Stromal cell of bone marrow (primary cell): Measurements from ENCODE around the gene SDK2.

Experiments
- DNase-seq: peaks from one replicate; pipeline ENCODE4 v3.0.0-alpha.2; 2012; ENCODE audit warnings: low read depth

Gene SDK2

GRCh38 chr17:73535746-73536145, 108.5 kb downstream of the SDK2 start:
- DNase-seq: no peak

DNA sequence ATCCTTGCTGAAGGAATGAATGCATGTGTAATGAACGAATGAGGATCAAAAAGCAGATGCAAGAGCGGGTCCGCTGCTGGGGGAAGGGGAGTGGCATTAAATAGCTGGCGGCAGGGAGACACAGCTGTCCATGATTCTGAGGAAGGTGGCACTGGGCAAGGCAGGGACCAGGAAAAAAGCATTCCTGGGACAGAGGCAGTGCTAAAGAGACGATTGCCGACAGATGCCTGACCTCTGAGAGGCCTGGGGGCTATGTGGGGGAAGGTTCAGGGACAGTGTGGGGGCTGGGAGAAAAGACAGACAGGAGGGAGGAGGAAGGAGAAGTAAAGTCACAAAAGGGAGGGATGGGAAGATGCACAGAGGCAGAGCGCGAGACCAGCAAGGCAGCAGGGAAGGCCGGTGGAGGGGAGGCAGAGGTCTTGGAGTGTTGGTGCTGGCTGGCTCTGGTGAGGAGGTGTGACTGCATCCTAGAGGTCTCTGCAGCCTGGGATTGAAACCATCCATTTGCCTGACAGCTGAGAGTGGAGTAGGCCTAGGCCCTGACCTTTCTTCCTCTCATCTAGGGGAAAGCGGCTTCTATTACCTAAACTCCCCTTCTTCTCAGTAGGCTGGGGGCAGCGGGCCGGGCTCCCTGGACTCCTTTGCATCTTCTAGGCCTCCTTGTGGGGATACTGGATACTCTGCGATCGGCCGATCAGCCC, 109.9 kb downstream of the SDK2 start:
- no peak for DNase-seq

- no peak for DNase-seq
Observed at GRCh38 chr17:73533781-73534180, 110.5 kb downstream of the SDK2 start.

DNA sequence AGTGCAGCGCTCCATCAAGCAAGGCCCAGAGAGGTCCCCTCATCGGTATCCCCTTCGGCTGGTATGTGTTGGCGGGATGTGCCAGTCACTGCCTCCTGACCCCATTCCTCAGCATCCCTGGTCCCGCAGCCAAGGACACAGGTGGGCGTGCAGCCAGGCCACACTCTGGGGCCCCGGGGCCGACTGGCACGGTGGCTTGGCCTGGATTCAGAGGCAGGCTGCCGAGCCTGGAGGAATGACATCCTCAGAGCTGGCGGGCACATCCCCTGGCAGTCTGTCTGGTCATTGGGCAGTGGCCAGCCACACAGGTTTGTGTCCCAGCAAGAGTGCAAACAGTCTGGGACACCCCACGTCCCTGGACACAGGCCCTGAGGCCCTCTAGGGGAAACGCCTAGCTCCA, 111.1 kb downstream of the SDK2 start:
- no peak for DNase-seq

GRCh38 chr17:73532421-73532901, 111.8 kb downstream of the SDK2 start:
- no peak for DNase-seq

DNA sequence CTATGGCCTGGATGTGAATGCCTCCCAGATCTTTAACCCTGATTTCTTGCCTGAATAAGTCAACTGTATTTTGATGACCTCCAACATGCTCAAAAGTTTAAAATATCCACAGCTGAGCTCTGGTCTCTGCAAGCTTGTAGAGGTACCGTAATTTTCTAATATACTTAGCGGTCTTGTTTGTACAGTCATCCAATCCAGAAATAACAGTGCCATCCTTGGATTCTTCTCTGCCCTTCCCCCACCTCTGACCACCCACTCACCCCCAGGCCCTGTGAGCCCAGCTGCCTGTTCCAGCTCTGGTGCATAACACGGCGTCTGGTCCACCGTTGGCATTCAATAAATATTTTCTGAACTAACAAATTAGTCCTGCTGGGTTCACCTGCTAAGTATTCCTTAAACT, 113.1 kb downstream of the SDK2 start:
- DNase-seq: no peak

DNA sequence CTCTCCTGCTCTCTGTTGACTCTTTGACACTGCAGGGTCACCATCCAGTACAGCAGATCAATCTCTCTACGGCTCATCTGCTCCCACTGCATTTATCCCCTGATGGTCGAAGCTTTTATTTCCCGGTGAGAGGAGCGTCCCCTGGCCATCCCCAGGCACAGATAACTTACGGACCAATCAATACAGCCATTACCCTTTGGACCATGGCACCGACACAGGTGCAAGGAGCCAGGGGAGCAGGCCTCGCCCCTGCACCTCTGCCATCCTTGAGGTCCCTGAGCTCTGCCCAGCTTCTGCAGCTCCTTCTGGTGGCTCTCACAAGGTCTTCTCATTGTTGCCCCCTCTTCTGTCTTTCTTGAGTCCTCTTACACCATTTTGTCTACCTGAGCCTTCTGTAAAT, 115.6 kb downstream of the SDK2 start:
- no peak for DNase-seq

- DNase-seq: no peak
Observed at GRCh38 chr17:73526952-73527351, 117.3 kb downstream of the SDK2 start.

DNA sequence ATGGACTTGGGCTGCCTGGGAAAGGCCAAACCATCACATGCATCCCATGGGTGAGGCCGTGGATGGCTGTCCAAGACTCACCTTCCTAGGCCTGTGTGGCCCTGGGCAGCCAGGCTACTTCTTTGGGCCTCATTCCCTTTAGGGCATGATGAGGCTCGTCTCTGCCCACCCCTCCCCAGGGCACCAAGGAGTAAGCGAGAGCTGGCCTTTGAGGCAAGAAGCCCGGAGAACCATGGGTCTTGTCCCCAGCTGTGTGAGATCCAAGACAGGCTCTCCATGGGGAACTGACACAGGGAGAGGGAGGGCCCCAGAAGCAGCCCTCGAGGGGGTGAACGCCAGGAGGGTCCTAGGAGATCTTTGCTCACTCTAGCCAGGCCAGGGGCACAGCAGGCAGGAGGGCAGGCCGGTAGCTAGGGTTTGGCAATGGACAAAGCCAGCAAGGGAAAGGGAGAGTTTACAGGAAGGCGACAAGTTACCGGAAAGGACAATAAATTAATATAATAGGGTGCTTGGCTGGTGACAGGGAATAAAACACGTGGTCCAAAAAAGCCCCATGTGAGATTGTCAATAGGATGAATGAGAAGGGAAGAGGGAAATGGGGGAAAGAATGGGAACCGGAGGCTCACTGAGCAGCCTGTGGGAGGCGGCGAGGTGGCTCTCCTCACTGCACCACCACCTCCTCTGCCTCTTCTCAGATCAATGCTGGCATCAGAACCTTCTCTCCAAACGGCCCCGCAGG, 119.1 kb downstream of the SDK2 start:
- DNase-seq: no peak

GRCh38 chr17:73522696-73523095, 121.5 kb downstream of the SDK2 start:
- no peak for DNase-seq

GRCh38 chr17:73522107-73522506, 122.1 kb downstream of the SDK2 start:
- no peak for DNase-seq

DNA sequence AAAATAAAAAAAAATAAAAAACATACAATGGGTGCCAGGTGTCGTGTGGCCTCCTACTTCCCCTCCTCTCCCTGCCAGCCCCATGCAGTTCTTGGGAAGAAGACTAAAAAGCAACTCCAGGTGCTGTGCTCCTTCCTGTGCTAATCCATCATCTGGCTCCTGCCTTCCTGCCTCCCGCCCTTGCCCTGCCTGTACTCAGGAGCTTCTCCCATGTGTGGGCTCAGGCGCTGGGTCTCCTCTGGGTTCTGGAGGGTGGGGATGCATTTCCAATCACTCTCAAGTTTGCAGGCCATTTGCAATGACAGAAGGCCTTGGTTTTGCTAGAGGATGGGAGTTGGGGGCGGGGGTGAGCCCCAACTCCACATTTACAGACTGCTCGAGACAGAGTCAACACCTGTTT, 122.9 kb downstream of the SDK2 start:
- no peak for DNase-seq

- DNase-seq: no peak
Observed at GRCh38 chr17:73520369-73520761, 123.9 kb downstream of the SDK2 start.

DNA sequence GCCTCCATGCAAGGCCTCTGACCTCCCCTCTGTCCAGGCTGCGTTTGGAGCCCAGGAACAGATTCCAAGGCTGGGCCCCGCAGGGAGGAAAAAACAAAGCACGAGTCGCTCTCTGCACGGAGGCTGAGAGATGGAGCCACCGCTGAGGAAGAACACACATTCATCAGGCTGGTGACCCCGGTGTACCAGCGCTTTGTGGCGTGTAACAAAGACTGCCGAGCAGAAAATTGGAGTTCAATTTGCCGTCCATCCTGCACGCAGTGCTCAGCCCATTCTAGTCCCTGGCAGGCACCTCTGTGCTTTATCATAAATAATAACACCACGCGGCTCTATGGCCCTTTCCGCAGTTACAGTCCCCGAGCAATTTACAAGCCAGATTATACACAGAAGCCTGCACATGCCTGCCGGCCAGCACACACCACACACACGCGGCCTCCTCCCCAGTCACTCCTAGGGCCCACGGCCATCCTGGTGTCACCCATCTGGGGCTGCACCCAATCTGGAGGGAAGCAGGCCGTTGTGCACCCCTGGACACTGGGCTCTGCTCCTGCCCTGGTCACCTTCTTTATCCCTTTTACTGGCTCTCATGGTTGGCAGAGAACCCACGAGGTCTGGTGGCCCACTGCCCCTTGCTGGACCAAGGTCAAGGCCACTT, 124.4 kb downstream of the SDK2 start:
- DNase-seq: no peak

- no peak for DNase-seq
Observed at GRCh38 chr17:73519011-73519410, 125.2 kb downstream of the SDK2 start.

DNA sequence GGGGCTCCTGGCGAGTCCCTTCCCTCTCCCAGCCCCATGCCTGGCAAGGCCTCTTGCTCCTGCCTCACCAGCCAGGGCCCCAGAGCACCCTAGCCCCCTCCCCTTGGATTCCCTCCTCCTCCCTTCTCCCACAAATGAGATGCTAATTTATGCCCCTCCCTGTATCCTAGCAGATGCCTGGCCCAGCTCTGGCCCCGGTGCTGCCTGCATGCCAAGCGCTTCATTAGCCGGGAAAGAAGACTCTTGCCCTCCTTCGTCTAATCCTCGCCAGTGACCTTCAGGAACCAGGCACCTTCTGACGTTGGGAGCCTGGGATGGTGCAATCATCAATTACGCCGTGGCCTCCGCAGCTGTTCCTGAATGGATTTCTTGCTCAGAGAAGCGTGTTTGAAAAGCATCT, 127.8 kb downstream of the SDK2 start:
- DNase-seq: no peak

DNA sequence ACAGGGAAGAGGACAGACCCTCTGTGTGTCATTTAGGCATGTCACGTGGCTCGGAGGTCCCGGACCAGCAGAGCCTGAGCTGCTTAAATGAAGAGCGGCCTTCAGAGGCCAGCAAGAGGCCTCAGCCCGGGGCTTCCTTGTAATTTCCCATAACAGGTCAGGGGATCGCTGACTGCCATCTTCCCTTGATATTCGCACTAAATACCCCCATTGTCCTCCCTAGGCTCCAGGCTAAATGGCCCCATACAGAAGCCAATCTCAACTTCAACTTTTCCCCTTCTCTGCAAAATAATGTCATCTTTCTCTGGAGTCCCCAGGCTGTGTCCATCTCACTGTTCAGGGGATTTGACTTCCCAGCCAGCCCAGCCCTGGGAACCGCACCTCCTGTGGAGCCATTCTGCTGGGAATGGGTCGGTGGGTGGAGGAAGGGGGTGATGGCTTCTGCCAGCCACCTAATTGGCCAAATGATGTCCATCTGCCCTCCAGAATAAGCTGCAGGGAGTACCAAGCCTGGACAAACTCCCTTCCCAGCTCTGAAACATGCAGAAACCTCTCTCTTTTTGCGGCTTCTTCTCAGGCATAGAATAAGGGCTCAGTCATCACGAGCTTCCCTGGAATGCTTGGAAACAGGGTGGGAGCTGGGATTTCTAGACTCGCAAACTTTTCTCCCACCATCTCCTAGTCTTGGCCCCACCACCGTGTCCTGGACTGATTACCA, 129.9 kb downstream of the SDK2 start:
- no peak for DNase-seq

GRCh38 chr17:73513426-73513825, 130.8 kb downstream of the SDK2 start:
- DNase-seq: no peak

DNA sequence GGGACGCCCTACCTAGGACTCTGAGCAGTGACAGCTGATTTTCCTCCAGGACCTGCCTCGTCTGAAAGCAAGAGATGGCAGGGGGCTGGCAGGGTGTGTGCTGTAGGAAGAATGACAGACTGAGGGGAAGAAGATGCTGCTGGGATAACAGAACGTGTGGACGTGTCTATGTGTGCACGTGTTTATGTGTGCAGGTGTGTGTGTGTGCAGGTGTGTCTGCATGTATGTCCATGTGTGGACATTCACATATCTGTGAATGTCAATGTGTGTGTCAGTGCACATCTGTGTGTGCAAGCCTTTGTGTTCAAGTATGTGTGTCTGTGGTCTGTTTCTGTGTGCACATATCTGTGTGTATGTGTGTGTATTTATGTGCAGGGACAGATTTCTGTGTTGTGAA, 132.5 kb downstream of the SDK2 start:
- no peak for DNase-seq

GRCh38 chr17:73510981-73511718, 133.1 kb downstream of the SDK2 start:
- DNase-seq: no peak

GRCh38 chr17:73508931-73509605, 135.2 kb downstream of the SDK2 start:
- DNase-seq: no peak
